HEK293T (cell line): Measurements from ENCODE around the gene AKT3.

ENCODE experiments used
- BHLHE40 ChIP-seq: fragments of 450-650 bp; IDR thresholded peaks from 2 replicates; pipeline ENCODE4 v1.6.1; 2016; ENCODE audit warnings: mild to moderate bottlenecking, moderate library complexity, borderline replicate concordance
- CTBP1 ChIP-seq: fragments of 450-650 bp; IDR thresholded peaks from 2 replicates; pipeline ENCODE4 v1.6.1; 2016; ENCODE audit warnings: borderline replicate concordance
- FOXK2 ChIP-seq: fragments of 450-650 bp; IDR thresholded peaks from 2 replicates; pipeline ENCODE4 v1.6.1; 2016; ENCODE audit warnings: mild to moderate bottlenecking
- FOXM1 ChIP-seq: fragments of 450-650 bp; IDR thresholded peaks from 2 replicates; pipeline ENCODE4 v1.6.1; 2017; ENCODE audit warnings: mild to moderate bottlenecking, borderline replicate concordance
- L3MBTL2 ChIP-seq: fragments of 450-650 bp; conservative IDR thresholded peaks from 2 replicates; pipeline ENCODE4 v1.6.1; 2016; ENCODE audit warnings: mild to moderate bottlenecking
- LEF1 ChIP-seq: fragments of 450-650 bp; IDR thresholded peaks from 2 replicates; pipeline ENCODE4 v1.6.1; 2017; ENCODE audit warnings: mild to moderate bottlenecking, borderline replicate concordance
- SP1 ChIP-seq: fragments of 450-650 bp; IDR thresholded peaks from 2 replicates; pipeline ENCODE4 v1.6.1; 2017
- SUZ12 ChIP-seq: fragments of 450-650 bp; IDR thresholded peaks from 2 replicates; pipeline ENCODE4 v1.6.1; 2016; ENCODE audit warnings: mild to moderate bottlenecking
- ZNF384 ChIP-seq: fragments of 450-650 bp; IDR thresholded peaks from 2 replicates; pipeline ENCODE4 v1.6.1; 2016

DNA sequence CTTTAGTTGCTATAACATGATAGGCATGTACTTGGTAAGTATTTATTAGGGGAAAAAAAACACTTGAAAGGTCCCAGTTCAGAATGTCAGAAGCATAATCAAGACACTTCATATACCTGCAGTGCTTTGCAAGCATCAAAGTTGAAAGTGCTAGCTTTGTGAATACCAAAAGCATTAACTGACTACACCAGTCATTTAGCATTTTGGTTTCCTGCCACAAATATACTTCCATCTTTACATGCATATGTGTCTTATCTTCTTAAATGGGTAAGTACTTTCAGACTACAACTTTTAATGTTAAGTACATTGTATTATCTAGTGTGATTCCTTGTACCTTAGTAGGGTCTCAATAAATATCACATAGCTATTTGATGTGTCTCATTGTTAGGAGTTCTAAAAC lies 43.7 kb downstream of the AKT3 start:
- no peak for TF ChIP-seq SP1
- no peak for TF ChIP-seq FOXM1
- no peak for TF ChIP-seq FOXK2
- no peak for TF ChIP-seq L3MBTL2
- no peak for TF ChIP-seq ZNF384
- no peak for TF ChIP-seq CTBP1
- no peak for TF ChIP-seq LEF1
- TF ChIP-seq BHLHE40: no peak
- no peak for TF ChIP-seq SUZ12
